WERI-Rb-1 (cell line): ENCODE data around the gene EIF4G2.

Source experiments
- DNase-seq: peaks from one replicate; pipeline ENCODE4 v3.0.0-alpha.2; 2020
- H3K27ac ChIP-seq: fragments of 250-450 bp; sonication (Bioruptor Pico); 2 replicates; pipeline ENCODE4 v1.5.1; 2020; ENCODE audit warnings: mild to moderate bottlenecking, moderate library complexity
- H3K27me3 ChIP-seq: fragments of 250-450 bp; sonication (Bioruptor Pico); 2 replicates; pipeline ENCODE4 v1.5.1; 2021; ENCODE audit warnings: mild to moderate bottlenecking, low read depth, moderate library complexity; ENCODE audit not compliant: insufficient read depth, severe bottlenecking
- H3K36me3 ChIP-seq: fragments of 250-450 bp; sonication (Bioruptor Pico); 2 replicates; pipeline ENCODE4 v1.5.1; 2020; ENCODE audit warnings: mild to moderate bottlenecking, moderate library complexity
- H3K4me3 ChIP-seq: 2 replicates; pipeline ENCODE4 v1.5.1; 2011; ENCODE audit warnings: low read depth, mild to moderate bottlenecking, control low read depth, low read length
- H3K9me3 ChIP-seq: fragments of 250-450 bp; sonication (Bioruptor Pico); 2 replicates; pipeline ENCODE4 v1.5.1; 2021; ENCODE audit warnings: mild to moderate bottlenecking, moderate library complexity; ENCODE audit not compliant: severe bottlenecking
- TF ChIP-seq, protein P1 (sequence below): IDR thresholded peaks from 2 replicates; pipeline ENCODE4 v1.5.1; 2011; ENCODE audit warnings: low read depth, mild to moderate bottlenecking, control low read depth, inconsistent platforms, low read length

EIF4G2 gene

DNA sequence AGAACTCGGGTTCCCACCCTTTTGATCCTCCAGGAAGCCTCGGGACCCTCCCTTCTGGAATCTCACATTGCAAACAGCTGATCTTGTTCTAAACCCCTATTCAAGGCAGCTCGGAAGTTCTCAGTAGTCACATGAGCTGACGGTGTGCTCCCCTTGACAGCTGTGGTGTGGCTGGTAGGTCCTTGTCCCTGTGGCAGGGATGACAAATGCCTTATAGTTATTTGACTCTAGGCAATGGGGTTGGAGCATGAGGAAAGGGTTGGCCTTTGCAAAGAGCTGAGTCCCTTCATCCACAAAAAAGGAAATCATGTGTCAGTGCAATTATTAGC lies 23.6 kb downstream of the EIF4G2 start:
- TF ChIP-seq, protein P1, sequence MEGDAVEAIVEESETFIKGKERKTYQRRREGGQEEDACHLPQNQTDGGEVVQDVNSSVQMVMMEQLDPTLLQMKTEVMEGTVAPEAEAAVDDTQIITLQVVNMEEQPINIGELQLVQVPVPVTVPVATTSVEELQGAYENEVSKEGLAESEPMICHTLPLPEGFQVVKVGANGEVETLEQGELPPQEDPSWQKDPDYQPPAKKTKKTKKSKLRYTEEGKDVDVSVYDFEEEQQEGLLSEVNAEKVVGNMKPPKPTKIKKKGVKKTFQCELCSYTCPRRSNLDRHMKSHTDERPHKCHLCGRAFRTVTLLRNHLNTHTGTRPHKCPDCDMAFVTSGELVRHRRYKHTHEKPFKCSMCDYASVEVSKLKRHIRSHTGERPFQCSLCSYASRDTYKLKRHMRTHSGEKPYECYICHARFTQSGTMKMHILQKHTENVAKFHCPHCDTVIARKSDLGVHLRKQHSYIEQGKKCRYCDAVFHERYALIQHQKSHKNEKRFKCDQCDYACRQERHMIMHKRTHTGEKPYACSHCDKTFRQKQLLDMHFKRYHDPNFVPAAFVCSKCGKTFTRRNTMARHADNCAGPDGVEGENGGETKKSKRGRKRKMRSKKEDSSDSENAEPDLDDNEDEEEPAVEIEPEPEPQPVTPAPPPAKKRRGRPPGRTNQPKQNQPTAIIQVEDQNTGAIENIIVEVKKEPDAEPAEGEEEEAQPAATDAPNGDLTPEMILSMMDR = no peak
- no peak for DNase-seq
- Histone ChIP-seq H3K27me3 (no peaks in the 10 kb centered on the region), H3K27ac (no peak overlapping the region), H3K4me3 (no peak overlapping the region), H3K9me3 (no peaks in the 10 kb centered on the region), H3K36me3 (no peaks in the 10 kb centered on the region)

GRCh38 chr11:10784232-10785145 lies 24.2 kb downstream of the EIF4G2 start:
- Histone ChIP-seq H3K9me3 (no peaks in the 10 kb centered on the region), H3K36me3 (peaks cover under 1% of the 10 kb centered on the region; the same call in 1 of the 2 replicates), H3K27ac (no peak overlapping the region), H3K27me3 (no peaks in the 10 kb centered on the region), H3K4me3 (no peak overlapping the region)
- no peak for DNase-seq
- TF ChIP-seq, protein P1 = no peak

- no peak overlapping the region for H3K4me3 ChIP-seq
- peaks cover 34% of the 10 kb centered on the region for H3K36me3 ChIP-seq
- TF ChIP-seq, protein P1 = no peak
- H3K27me3 ChIP-seq = no peaks in the 10 kb centered on the region
- no peak for DNase-seq
- no peaks in the 10 kb centered on the region for H3K9me3 ChIP-seq
- H3K27ac ChIP-seq = no peak overlapping the region
Observed at GRCh38 chr11:10780040-10780439, 28.7 kb downstream of the EIF4G2 start.

DNA sequence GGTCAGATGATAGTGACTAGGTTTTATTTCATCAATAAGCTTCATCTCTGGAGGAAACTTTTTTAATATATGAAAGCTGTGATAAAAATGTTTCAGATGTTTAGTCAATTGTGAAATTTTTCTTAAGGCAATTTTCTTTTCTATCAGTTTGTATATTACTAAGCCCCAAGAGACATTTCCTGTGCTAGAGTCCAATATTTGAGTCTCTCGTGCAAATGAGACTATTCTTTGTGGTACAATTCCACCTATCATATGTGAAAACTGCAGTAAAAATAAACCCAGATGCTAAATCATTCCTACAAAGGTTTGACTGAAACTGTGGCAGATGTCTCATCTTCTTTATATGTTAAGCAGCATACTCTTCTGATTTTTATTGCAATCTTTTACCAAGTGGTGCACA lies 29.6 kb downstream of the EIF4G2 start:
- TF ChIP-seq, protein P1 = no peak
- DNase-seq = no peak
- H3K27ac ChIP-seq = no peak overlapping the region
- peaks cover 38% of the 10 kb centered on the region for H3K36me3 ChIP-seq
- H3K27me3 ChIP-seq = no peaks in the 10 kb centered on the region
- no peak overlapping the region for H3K4me3 ChIP-seq
- no peaks in the 10 kb centered on the region for H3K9me3 ChIP-seq

DNA sequence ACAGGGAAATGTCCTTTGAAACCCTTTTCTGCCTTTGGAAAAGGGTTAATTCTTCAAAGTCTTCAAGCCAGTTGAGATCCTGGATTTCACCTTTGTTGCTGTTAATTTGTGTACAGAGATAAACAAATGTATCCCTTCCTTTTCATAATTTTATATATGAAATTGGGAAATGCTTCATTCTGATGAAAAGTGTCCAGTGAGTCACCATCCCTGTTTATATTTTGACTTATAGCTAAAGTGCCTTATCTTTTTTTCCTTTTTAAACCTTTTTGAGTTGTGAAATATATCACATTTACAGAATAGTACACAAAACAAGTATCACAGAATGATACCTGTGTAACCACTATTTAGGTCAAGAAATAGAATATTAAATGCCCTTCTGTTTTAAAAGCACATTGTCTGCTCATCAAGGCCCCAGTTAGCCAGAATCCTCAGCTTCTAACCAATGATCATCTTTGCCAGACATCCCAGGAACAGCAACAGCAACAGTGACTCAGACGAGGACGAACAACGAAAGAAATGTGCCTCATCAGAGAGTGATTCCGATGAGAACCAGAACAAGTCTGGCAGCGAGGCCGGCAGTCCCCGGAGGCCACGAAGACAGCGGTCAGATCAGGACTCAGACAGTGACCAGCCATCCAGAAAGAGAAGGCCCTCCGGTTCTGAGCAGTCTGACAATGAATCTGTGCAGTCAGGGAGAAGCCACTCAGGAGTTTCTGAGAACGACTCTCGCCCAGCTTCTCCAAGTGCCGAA lies 30.3 kb downstream of the EIF4G2 start:
- TF ChIP-seq, protein P1 = no peak
- H3K27ac ChIP-seq = no peak overlapping the region
- H3K9me3 ChIP-seq = no peaks in the 10 kb centered on the region
- no peaks in the 10 kb centered on the region for H3K27me3 ChIP-seq
- DNase-seq = no peak
- no peak overlapping the region for H3K4me3 ChIP-seq
- peaks cover 45% of the 10 kb centered on the region for H3K36me3 ChIP-seq
